B cell (primary cell): Measurements from ENCODE around the gene PLXDC1. TPM values are rescaled to one million over a fixed set of nuclear protein-coding genes. Genes with fewer than 3 reads are reported as not detected.

Source experiments
- ATAC-seq: fragments of 200-7000 bp; cut with Tn5 transposase; one replicate; pipeline ENCODE4 v1.10.0; 2021; ENCODE audit warnings: low read depth, mild to moderate bottlenecking, moderate number of reproducible peaks, moderate library complexity
- CTCF ChIA-PET: fragments of 350-600 bp; sonication (Branson Sonifier 250); formaldehyde crosslinking; loops from one replicate; lab custom pipeline; 2021; ENCODE audit warnings: antibody characterized with exemption, inconsistent platforms; lab: Charles Lee
- POLR2A ChIA-PET: fragments of 350-600 bp; sonication (Branson Sonifier 250); formaldehyde crosslinking; loops from one replicate; lab custom pipeline; 2021; ENCODE audit warnings: antibody characterized with exemption; lab: Charles Lee
- DNase-seq: peaks from one replicate; pipeline ENCODE4 v3.0.0; 2013
- H2AFZ ChIP-seq: 2 replicates; pipeline ENCODE4 v1.6.1; 2012; ENCODE audit warnings: mild to moderate bottlenecking, low read depth, low read length; ENCODE audit not compliant: insufficient read depth, poor library complexity, severe bottlenecking
- H3K27ac ChIP-seq, 2 donors: 1 replicate in 1 of 2; 2 replicates in 1 of 2; pipeline ENCODE4 v1.5.1; 2012 to 2013; ENCODE audit warnings: low read length in 2 of 2, mild to moderate bottlenecking in 2 of 2, moderate library complexity in 1 of 2
- H3K27me3 ChIP-seq, 4 experiments: fragments of 200-600 bp in 1 of 4; sonication (generic) in 1 of 4; replicated peaks in 1 of 4; 1 replicate in 2 of 4; 2 replicates in 2 of 4; pipeline versions ENCODE4 v1.6.1 to v1.7.0; 2013 to 2016; ENCODE audit warnings: low read length in 3 of 4, mild to moderate bottlenecking in 2 of 4, mixed read lengths in 1 of 4, moderate library complexity in 1 of 4; ENCODE audit not compliant: insufficient read depth in 4 of 4, control insufficient read depth in 3 of 4; ENCODE audit errors: control extremely low read depth in 1 of 4
- H3K36me3 ChIP-seq, 2 experiments: replicated peaks in 1 of 2; 1 replicate in 1 of 2; 2 replicates in 1 of 2; pipeline versions ENCODE4 v1.6.1 to v1.7.1; 2013; ENCODE audit warnings: low read length in 1 of 2; ENCODE audit not compliant: insufficient read depth in 2 of 2, control insufficient read depth in 1 of 2; ENCODE audit errors: control extremely low read depth in 1 of 2, extremely low read depth in 1 of 2
- H3K4me1 ChIP-seq, 2 donors: fragments of 200-600 bp in 1 of 2; sonication (generic) in 1 of 2; 1 replicate in 1 of 2; 2 replicates in 1 of 2; pipeline versions ENCODE4 v1.5.1 to v1.6.1; 2013 to 2017; ENCODE audit warnings: low read length in 2 of 2; ENCODE audit not compliant: control insufficient read depth in 2 of 2, insufficient read depth in 2 of 2
- H3K4me2 ChIP-seq: replicated peaks from 2 replicates; pipeline ENCODE3; 2012; ENCODE audit warnings: mild to moderate bottlenecking, low read depth, low read length; ENCODE audit not compliant: poor library complexity, severe bottlenecking
- H3K4me3 ChIP-seq, 5 experiments: fragments of 200-600 bp in 1 of 5; sonication (generic) in 1 of 5; 1 replicate in 3 of 5; 2 replicates in 2 of 5; pipeline versions ENCODE4 v1.5.1 to v1.7.0; 2011 to 2016; ENCODE audit warnings: low read length in 4 of 5, mild to moderate bottlenecking in 4 of 5, low read depth in 2 of 5, control low read depth in 1 of 5, moderate library complexity in 1 of 5; ENCODE audit not compliant: insufficient read depth in 1 of 5; ENCODE audit errors: control extremely low read depth in 1 of 5, extremely low read depth in 1 of 5
- H3K79me2 ChIP-seq: fragments of 200-600 bp; sonication (generic); one replicate; pipeline ENCODE4 v1.6.0; 2016; ENCODE audit warnings: low read length; ENCODE audit not compliant: control insufficient read depth, insufficient read depth
- H3K9ac ChIP-seq: fragments of 200-600 bp; sonication (generic); 2 replicates; pipeline ENCODE4 v1.6.1; 2017; ENCODE audit warnings: mild to moderate bottlenecking, low read length, moderate library complexity
- H3K9me3 ChIP-seq, 3 donors: one replicate each; pipeline versions ENCODE4 v1.6.1 to v1.7.1; 2013; ENCODE audit warnings: low read length in 2 of 3; ENCODE audit not compliant: control insufficient read depth in 2 of 3, insufficient read depth in 1 of 3; ENCODE audit errors: control extremely low read depth in 1 of 3
- H4K20me1 ChIP-seq: 2 replicates; pipeline ENCODE4 v1.6.0; 2012; ENCODE audit warnings: mild to moderate bottlenecking, low read length; ENCODE audit not compliant: insufficient read depth, control insufficient read depth, poor library complexity, severe bottlenecking
- H3K27ac Mint-ChIP-seq: one replicate; pipeline ENCODE4 v1.8.0; 2021; ENCODE audit warnings: mixed read lengths
- H3K27me3 Mint-ChIP-seq: one replicate; pipeline ENCODE4 v1.8.0; 2021; ENCODE audit warnings: mixed read lengths
- H3K4me1 Mint-ChIP-seq: one replicate; pipeline ENCODE4 v1.8.0; 2021; ENCODE audit warnings: mixed read lengths
- H3K4me3 Mint-ChIP-seq: one replicate; pipeline ENCODE4 v1.8.0; 2021; ENCODE audit warnings: mixed read lengths
- H3K9me3 Mint-ChIP-seq: one replicate; pipeline ENCODE4 v1.8.0; 2022; ENCODE audit warnings: mixed read lengths; ENCODE audit not compliant: insufficient read depth
- CTCF ChIP-seq: fragments of 200-600 bp; IDR thresholded peaks from one replicate; pipeline ENCODE4 v1.8.0; 2022; ENCODE audit warnings: antibody characterized with exemption, mild to moderate bottlenecking
- EZH2 ChIP-seq: IDR thresholded peaks from 2 replicates; pipeline ENCODE4 v1.6.1; 2012; ENCODE audit warnings: borderline replicate concordance, low read depth, mild to moderate bottlenecking, moderate library complexity, low read length; ENCODE audit not compliant: insufficient read depth, poor library complexity, severe bottlenecking
- WGBS: methylation state at CpG from one replicate; pipeline ENCODE4 v1.1.5; 2013; ENCODE audit warnings: missing lambda C conversion rate; ENCODE audit not compliant: insufficient coverage; 5-methylcytosine and 5-hydroxymethylcytosine counted together
- intact Hi-C: fragments of 100-400 bp; cut with micrococcal nuclease; formaldehyde crosslinking; loops from one replicate; pipeline ENCODE4 v1.10.0; 2022
- polyA plus RNA-seq: library from polyadenylated mRNA; depleted of rRNA; stranded (reverse); fragments of >200 nt; gene quantifications from 2 replicates; pipeline ENCODE4 v1.2.3, GENCODE V29; 2012
- total RNA-seq, 2 donors: library from RNA; stranded (reverse); fragments of 120-200 nt in 1 of 2; gene quantifications; 1 replicate in 1 of 2; 2 replicates in 1 of 2; pipeline versions ENCODE4 v1.2.3 to v1.2.4, GENCODE V29; 2013 to 2022

The PLXDC1 gene
- total and polyA plus RNA-seq, 2 donors (not counting 1 experiment from before 2014, with no cell fraction given) = 0.69 TPM; not detected in 1

GRCh38 chr17:39108461-39109375 is 42.7 kb downstream of the PLXDC1 start:
- no peak overlapping the region for H3K27ac ChIP-seq
- Mint-ChIP-seq H3K4me1 (no peaks in the 10 kb centered on the region), H3K27me3 (peaks cover 14% of the 10 kb centered on the region), H3K9me3 (no peaks in the 10 kb centered on the region), H3K27ac (no peak overlapping the region), H3K4me3 (no peak overlapping the region)
- intact Hi-C loops = no loop called here
- CTCF ChIA-PET = no interaction called here
- H3K27me3 ChIP-seq = peaks cover 0 to under 1% (median 0%) of the 10 kb centered on the region in 4 experiments
- POLR2A ChIA-PET = no interaction called here
- no peak overlapping the region for H3K9ac ChIP-seq
- H3K4me1 ChIP-seq = no peaks in the 10 kb centered on the region
- 84% methylated on average over 22 of the region's 23 CpGs for WGBS
- H4K20me1 ChIP-seq = no peaks in the 10 kb centered on the region
- H3K79me2 ChIP-seq = no peaks in the 10 kb centered on the region
- no peak overlapping the region for H3K4me2 ChIP-seq
- no peaks in the 10 kb centered on the region for H3K36me3 ChIP-seq
- H3K9me3 ChIP-seq = no peaks in the 10 kb centered on the region
- H2AFZ ChIP-seq = no peak overlapping the region
- DNase-seq (no peak), ATAC-seq (no peak)
- TF ChIP-seq CTCF = no peak
- TF ChIP-seq EZH2 = no peak
- H3K4me3 ChIP-seq = no peak overlapping the region

GRCh38 chr17:39107973-39108372 is 43.5 kb downstream of the PLXDC1 start:
- no peak for ATAC-seq
- no peak overlapping the region for H3K4me3 ChIP-seq
- ChIA-PET POLR2A (no interaction called here), CTCF (no interaction called here)
- H3K27me3 ChIP-seq = no peaks in the 10 kb centered on the region
- H3K9ac ChIP-seq = no peak overlapping the region
- H4K20me1 ChIP-seq = no peaks in the 10 kb centered on the region
- H3K79me2 ChIP-seq = no peaks in the 10 kb centered on the region
- H3K9me3 ChIP-seq = no peaks in the 10 kb centered on the region
- Mint-ChIP-seq H3K4me3 (no peak overlapping the region), H3K27me3 (peaks cover 14% of the 10 kb centered on the region), H3K4me1 (no peaks in the 10 kb centered on the region), H3K27ac (no peak overlapping the region), H3K9me3 (no peaks in the 10 kb centered on the region)
- no peaks in the 10 kb centered on the region for H3K4me1 ChIP-seq
- intact Hi-C loops = no loop called here
- WGBS = 81% methylated on average over 6 of the region's 8 CpGs
- no peak overlapping the region for H2AFZ ChIP-seq
- H3K4me2 ChIP-seq = no peak overlapping the region
- TF ChIP-seq CTCF (no peak), EZH2 (no peak)
- H3K36me3 ChIP-seq = no peaks in the 10 kb centered on the region
- DNase-seq = no peak
- no peak overlapping the region for H3K27ac ChIP-seq
